ENCODE measurements around the gene MALT1.

DNA sequence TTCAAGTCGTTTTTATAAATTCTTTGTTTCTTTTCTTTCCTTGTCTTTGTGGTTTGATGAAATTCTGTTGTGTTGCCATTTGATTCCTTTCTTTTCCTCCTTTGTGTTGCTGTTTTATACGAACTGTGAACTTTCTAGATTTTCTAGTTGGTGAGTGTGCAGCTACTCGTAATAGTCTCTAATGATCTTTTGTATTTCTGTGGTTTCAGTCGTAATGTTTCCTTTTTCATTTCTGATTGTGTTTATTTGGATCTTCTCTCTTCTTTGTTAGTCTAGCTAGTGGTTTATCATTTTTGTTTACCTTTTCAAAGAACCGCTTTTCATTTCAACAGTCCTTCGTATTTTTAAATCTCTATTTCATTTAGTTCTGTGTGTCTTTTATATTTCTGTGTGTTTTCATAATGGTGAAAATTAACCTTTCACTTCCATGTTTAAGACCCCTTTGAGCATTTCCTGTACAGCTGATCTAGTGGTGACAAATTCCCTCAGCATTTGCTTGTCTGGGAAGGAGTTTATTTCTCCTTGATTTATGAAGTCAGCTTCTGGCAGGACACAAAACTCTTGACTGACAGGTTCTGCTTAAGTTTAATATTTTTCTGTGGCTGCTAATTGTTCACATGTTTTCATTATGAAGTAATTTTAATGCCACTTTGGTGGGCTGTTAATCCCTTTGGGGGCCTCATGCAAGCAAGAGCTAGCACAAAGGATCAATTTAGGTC lies 16.2 kb upstream of the MALT1 start:
- TF ChIP-seq, protein P1, sequence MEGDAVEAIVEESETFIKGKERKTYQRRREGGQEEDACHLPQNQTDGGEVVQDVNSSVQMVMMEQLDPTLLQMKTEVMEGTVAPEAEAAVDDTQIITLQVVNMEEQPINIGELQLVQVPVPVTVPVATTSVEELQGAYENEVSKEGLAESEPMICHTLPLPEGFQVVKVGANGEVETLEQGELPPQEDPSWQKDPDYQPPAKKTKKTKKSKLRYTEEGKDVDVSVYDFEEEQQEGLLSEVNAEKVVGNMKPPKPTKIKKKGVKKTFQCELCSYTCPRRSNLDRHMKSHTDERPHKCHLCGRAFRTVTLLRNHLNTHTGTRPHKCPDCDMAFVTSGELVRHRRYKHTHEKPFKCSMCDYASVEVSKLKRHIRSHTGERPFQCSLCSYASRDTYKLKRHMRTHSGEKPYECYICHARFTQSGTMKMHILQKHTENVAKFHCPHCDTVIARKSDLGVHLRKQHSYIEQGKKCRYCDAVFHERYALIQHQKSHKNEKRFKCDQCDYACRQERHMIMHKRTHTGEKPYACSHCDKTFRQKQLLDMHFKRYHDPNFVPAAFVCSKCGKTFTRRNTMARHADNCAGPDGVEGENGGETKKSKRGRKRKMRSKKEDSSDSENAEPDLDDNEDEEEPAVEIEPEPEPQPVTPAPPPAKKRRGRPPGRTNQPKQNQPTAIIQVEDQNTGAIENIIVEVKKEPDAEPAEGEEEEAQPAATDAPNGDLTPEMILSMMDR (IDR thresholded peaks at IDR 0.05): no peak
- TF ChIP-seq POLR2A (IDR thresholded peaks at IDR 0.05): no peak
- TF ChIP-seq POLR2AphosphoS5 (IDR thresholded peaks at IDR 0.05): no peak
- no peak for TF ChIP-seq EP300 (IDR thresholded peaks at IDR 0.05)
